ENCODE measurements around the gene SAMD13.
"Not testable (repeated sequence)": the region's sequence is repeated elsewhere in the genome, so short reads cannot be mapped to it uniquely, and the experiment has no call there.

SAMD13 gene

GRCh38 chr1:84271441-84272151, 29.9 kb upstream of the SAMD13 start:
- Mint-ChIP-seq H3K36me3 (no peaks in the 10 kb centered on the region), H3K27me3 (no peaks in the 10 kb centered on the region), H3K9me3 (no peaks in the 10 kb centered on the region), H3K27ac (no peak overlapping the region), H3K4me3 (no peak overlapping the region), H3K4me1 (peaks cover 6% of the 10 kb centered on the region)
- no peak for DNase-seq
- CTCF ChIA-PET, result no interaction called here

GRCh38 chr1:84272401-84272800, 29.1 kb upstream of the SAMD13 start:
- CTCF ChIA-PET, result no interaction called here
- Mint-ChIP-seq H3K36me3 (no peaks in the 10 kb centered on the region), H3K27me3 (no peaks in the 10 kb centered on the region), H3K4me1 (peaks cover 6% of the 10 kb centered on the region), H3K27ac (no peak overlapping the region), H3K4me3 (no peak overlapping the region), H3K9me3 (no peaks in the 10 kb centered on the region)
- no peak for DNase-seq

- Mint-ChIP-seq H3K4me3 (no peak overlapping the region), H3K4me1 (no peaks in the 10 kb centered on the region), H3K27me3 (no peaks in the 10 kb centered on the region), H3K9me3 (no peaks in the 10 kb centered on the region), H3K27ac (no peak overlapping the region), H3K36me3 (no peaks in the 10 kb centered on the region)
- no peak for DNase-seq
- CTCF ChIA-PET, result no interaction called here
Measured at GRCh38 chr1:84277343-84278059, 24.0 kb upstream of the SAMD13 start.

GRCh38 chr1:84278905-84279304, 22.6 kb upstream of the SAMD13 start:
- Mint-ChIP-seq H3K4me3 (no peak overlapping the region), H3K27me3 (no peaks in the 10 kb centered on the region), H3K4me1 (no peaks in the 10 kb centered on the region), H3K36me3 (no peaks in the 10 kb centered on the region), H3K27ac (no peak overlapping the region), H3K9me3 (no peaks in the 10 kb centered on the region)
- DNase-seq, result no peak
- CTCF ChIA-PET, result interaction anchor here (0.6 kb wide), 1 partner anchor 104 kb away, joined by 3 read pairs; no protein-coding TSS in a partner anchor

GRCh38 chr1:84280912-84281311, 20.6 kb upstream of the SAMD13 start:
- peaks cover 1% of the 10 kb centered on the region for H3K9me3 Mint-ChIP-seq
- DNase-seq, result no peak
- H3K27me3 Mint-ChIP-seq, result peaks cover 4% of the 10 kb centered on the region
- CTCF ChIA-PET, result no interaction called here
- no peaks in the 10 kb centered on the region for H3K36me3 Mint-ChIP-seq
- H3K4me3 Mint-ChIP-seq, result no peak overlapping the region
- H3K4me1 Mint-ChIP-seq, result no peaks in the 10 kb centered on the region
- H3K27ac Mint-ChIP-seq, result no peak overlapping the region

GRCh38 chr1:84282780-84283333, 18.7 kb upstream of the SAMD13 start:
- CTCF ChIA-PET, result no interaction called here
- H3K4me1 Mint-ChIP-seq, result no peaks in the 10 kb centered on the region
- no peak overlapping the region for H3K4me3 Mint-ChIP-seq
- H3K36me3 Mint-ChIP-seq, result no peaks in the 10 kb centered on the region
- peaks cover 10% of the 10 kb centered on the region for H3K9me3 Mint-ChIP-seq
- H3K27me3 Mint-ChIP-seq, result peaks cover 7% of the 10 kb centered on the region
- no peak for DNase-seq
- no peak overlapping the region for H3K27ac Mint-ChIP-seq

GRCh38 chr1:84283381-84283780, 18.1 kb upstream of the SAMD13 start:
- Mint-ChIP-seq H3K27me3 (peaks cover 7% of the 10 kb centered on the region), H3K4me3 (no peak overlapping the region), H3K9me3 (peaks cover 10% of the 10 kb centered on the region), H3K27ac (no peak overlapping the region), H3K36me3 (no peaks in the 10 kb centered on the region), H3K4me1 (no peaks in the 10 kb centered on the region)
- DNase-seq, result no peak
- CTCF ChIA-PET, result no interaction called here

- Mint-ChIP-seq H3K27ac (no peak overlapping the region), H3K27me3 (peaks cover 7% of the 10 kb centered on the region), H3K4me1 (no peaks in the 10 kb centered on the region), H3K36me3 (no peaks in the 10 kb centered on the region), H3K4me3 (no peak overlapping the region), H3K9me3 (peaks cover 14% of the 10 kb centered on the region)
- DNase-seq, result no peak
- CTCF ChIA-PET, result interaction anchor here (0.7 kb wide), 1 partner anchor 298 kb away, joined by 3 read pairs; no protein-coding TSS in a partner anchor
Measured at GRCh38 chr1:84286071-84286470, 15.4 kb upstream of the SAMD13 start.

- H3K4me3 Mint-ChIP-seq, CTCF ChIA-PET, H3K36me3 Mint-ChIP-seq, H3K4me1 Mint-ChIP-seq, DNase-seq, H3K27me3 Mint-ChIP-seq, H3K27ac Mint-ChIP-seq: not testable (repeated sequence)
- peaks cover 14% of the 10 kb centered on the region for H3K9me3 Mint-ChIP-seq
Measured at GRCh38 chr1:84287389-84287788, 14.1 kb upstream of the SAMD13 start.

GRCh38 chr1:84289169-84289785, 12.2 kb upstream of the SAMD13 start:
- H3K9me3 Mint-ChIP-seq, result peaks cover 14% of the 10 kb centered on the region
- H3K36me3 Mint-ChIP-seq, result no peaks in the 10 kb centered on the region
- DNase-seq, result no peak
- H3K4me1 Mint-ChIP-seq, result no peaks in the 10 kb centered on the region
- CTCF ChIA-PET, result interaction anchor here (0.8 kb wide), 1 partner anchor 102 kb away, joined by 3 read pairs; no protein-coding TSS in a partner anchor
- H3K27ac Mint-ChIP-seq, result no peak overlapping the region
- no peak overlapping the region for H3K4me3 Mint-ChIP-seq
- H3K27me3 Mint-ChIP-seq, result peaks cover 7% of the 10 kb centered on the region

- Mint-ChIP-seq H3K27me3 (peaks cover 3% of the 10 kb centered on the region), H3K27ac (no peak overlapping the region), H3K4me1 (no peaks in the 10 kb centered on the region), H3K9me3 (peaks cover 10% of the 10 kb centered on the region), H3K36me3 (no peaks in the 10 kb centered on the region), H3K4me3 (no peak overlapping the region)
- no peak for DNase-seq
- CTCF ChIA-PET, result interaction anchor here (0.7 kb wide), 1 partner anchor 124 kb away, joined by 3 read pairs; no protein-coding TSS in a partner anchor
Measured at GRCh38 chr1:84291882-84292655, 9.4 kb upstream of the SAMD13 start.

- Mint-ChIP-seq H3K27ac (no peak overlapping the region), H3K36me3 (no peaks in the 10 kb centered on the region), H3K9me3 (peaks cover under 1% of the 10 kb centered on the region), H3K4me1 (peaks cover 10% of the 10 kb centered on the region), H3K4me3 (no peak overlapping the region), H3K27me3 (peaks cover 10% of the 10 kb centered on the region)
- CTCF ChIA-PET, result no interaction called here
- no peak for DNase-seq
Measured at GRCh38 chr1:84293766-84294165, 7.7 kb upstream of the SAMD13 start.

- H3K36me3 Mint-ChIP-seq, result no peaks in the 10 kb centered on the region
- H3K4me1 Mint-ChIP-seq, result peaks cover 18% of the 10 kb centered on the region
- no peak for DNase-seq
Measured at GRCh38 chr1:84294751-84295150, 6.8 kb upstream of the SAMD13 start.

More at GRCh38 chr1:84294751-84295150, 6.8 kb upstream of the SAMD13 start:
- Mint-ChIP-seq H3K4me3 (no peak overlapping the region), H3K27ac (no peak overlapping the region), H3K9me3 (no peaks in the 10 kb centered on the region), H3K27me3 (peaks cover 15% of the 10 kb centered on the region)
- CTCF ChIA-PET, result no interaction called here
